D721Med (cell line): ENCODE data around the gene FBXO21.

Experiments
- DNase-seq: peaks from one replicate; pipeline ENCODE4 v3.0.0; 2011; ENCODE audit warnings: low spot score; ENCODE audit not compliant: insufficient read length
- FAIRE-seq: peaks from 2 replicates; lab custom pipeline; 2011; peaks lifted over from hg19 to GRCh38; lab: Jason Lieb, UNC
- CTCF ChIP-seq: IDR thresholded peaks from 2 replicates; pipeline ENCODE4 v1.5.1; 2012; ENCODE audit warnings: mild to moderate bottlenecking, control low read depth; ENCODE audit not compliant: insufficient read depth; ENCODE audit errors: missing control alignments

The FBXO21 gene

GRCh38 chr12:117212563-117213190 is 22.4 kb upstream of the FBXO21 start:
- FAIRE-seq (peak; percentile 71), DNase-seq (peak; percentile 70)
- peak; percentile 92 for TF ChIP-seq CTCF

GRCh38 chr12:117210266-117210918 is 20.1 kb upstream of the FBXO21 start:
- FAIRE-seq (no peak), DNase-seq (no peak)
- TF ChIP-seq CTCF, result no peak

DNA sequence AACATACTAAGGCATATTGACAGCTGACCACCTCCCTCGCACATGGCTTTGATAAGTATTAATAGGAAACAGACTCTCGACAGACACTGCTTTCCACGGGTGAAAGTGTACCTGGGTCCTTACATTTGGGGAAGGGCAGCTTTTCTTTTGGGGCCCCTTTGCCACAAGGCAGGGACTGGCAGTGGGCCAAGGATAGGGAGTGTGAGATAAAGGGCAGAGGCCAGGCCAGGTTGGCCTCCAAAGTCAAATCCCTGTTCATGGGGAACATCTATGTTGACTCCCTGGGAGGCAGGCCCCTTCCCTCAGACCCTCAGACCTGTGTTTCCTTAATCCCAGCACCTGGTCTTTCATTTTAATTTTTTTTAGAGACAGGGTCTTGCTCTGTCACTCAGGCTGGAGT is 19.4 kb upstream of the FBXO21 start:
- FAIRE-seq (no peak), DNase-seq (no peak)
- no peak for TF ChIP-seq CTCF

DNA sequence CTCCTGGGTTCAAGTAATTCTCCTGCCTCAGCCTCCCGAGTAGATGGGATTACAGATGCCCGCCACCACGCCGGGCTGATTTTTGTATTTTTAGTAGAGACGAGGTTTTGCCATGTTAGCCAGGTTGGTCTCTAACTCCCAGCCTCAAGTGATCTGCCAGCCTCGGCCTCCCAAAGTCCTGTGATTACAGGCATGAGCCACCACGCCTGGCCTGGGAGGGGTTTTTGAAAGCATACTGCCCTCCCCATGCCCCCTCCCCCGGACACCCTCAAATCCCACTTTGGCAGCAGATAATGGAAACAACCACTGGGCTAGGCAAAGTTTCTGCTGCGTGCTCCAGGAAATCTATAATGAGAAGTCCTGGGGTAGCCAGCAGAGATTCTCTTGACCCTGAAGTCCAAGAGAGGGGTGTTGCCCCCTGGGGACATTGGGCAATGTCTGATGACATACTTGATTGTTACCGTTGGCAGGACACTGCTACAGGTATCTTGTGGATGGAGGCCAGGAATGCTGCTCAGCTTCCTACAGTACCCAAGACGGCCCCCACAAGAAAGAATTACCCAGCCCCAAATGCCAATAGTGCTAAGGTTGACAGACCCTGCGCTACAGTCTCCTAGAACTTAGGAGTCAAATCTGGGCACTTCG is 18.7 kb upstream of the FBXO21 start:
- DNase-seq, result no peak
- no peak for TF ChIP-seq CTCF
- FAIRE-seq, result no peak

DNA sequence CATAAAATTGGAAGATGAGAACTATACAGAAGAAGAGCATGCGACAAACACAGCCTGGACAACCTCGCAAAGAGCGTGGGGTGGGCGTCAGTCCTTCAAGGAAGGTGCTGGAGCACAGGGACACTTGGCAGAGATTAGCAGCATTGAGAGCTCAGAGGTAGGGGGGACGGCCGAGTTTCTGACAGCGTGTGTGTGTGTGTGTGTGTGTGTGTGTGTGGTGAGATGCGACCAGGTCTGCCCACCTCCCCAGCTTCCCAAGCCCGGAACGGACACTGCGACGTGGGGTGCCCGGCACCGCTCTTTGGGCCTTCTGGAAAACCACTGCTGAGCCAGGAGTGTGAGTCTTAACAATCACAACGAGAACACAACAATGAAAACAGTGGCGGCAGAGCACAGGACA is 17.9 kb upstream of the FBXO21 start:
- TF ChIP-seq CTCF, result no peak
- DNase-seq (no peak), FAIRE-seq (no peak)

- DNase-seq (no peak), FAIRE-seq (no peak)
- TF ChIP-seq CTCF, result no peak
Observed at GRCh38 chr12:117207675-117208074, 17.4 kb upstream of the FBXO21 start.

- FAIRE-seq (no peak), DNase-seq (no peak)
- no peak for TF ChIP-seq CTCF
Observed at GRCh38 chr12:117202556-117202955, 12.3 kb upstream of the FBXO21 start.
